HEK293T (cell line): Measurements from ENCODE around the gene NBEA.

Experiments used
- ARNT ChIP-seq: fragments of 450-650 bp; IDR thresholded peaks from 2 replicates; pipeline ENCODE4 v1.6.1; 2017; ENCODE audit warnings: mild to moderate bottlenecking
- BHLHE40 ChIP-seq: fragments of 450-650 bp; IDR thresholded peaks from 2 replicates; pipeline ENCODE4 v1.6.1; 2016; ENCODE audit warnings: mild to moderate bottlenecking, moderate library complexity, borderline replicate concordance
- ELF4 ChIP-seq: fragments of 450-650 bp; IDR thresholded peaks from 2 replicates; pipeline ENCODE4 v1.6.1; 2017; ENCODE audit warnings: antibody characterized with exemption
- FOXM1 ChIP-seq: fragments of 450-650 bp; IDR thresholded peaks from 2 replicates; pipeline ENCODE4 v1.6.1; 2017; ENCODE audit warnings: mild to moderate bottlenecking, borderline replicate concordance
- HDGF ChIP-seq: fragments of 450-650 bp; IDR thresholded peaks from 2 replicates; pipeline ENCODE4 v1.6.1; 2017; ENCODE audit warnings: antibody characterized with exemption, borderline replicate concordance
- L3MBTL2 ChIP-seq: fragments of 450-650 bp; conservative IDR thresholded peaks from 2 replicates; pipeline ENCODE4 v1.6.1; 2016; ENCODE audit warnings: mild to moderate bottlenecking
- SUZ12 ChIP-seq: fragments of 450-650 bp; IDR thresholded peaks from 2 replicates; pipeline ENCODE4 v1.6.1; 2016; ENCODE audit warnings: mild to moderate bottlenecking
- TARDBP ChIP-seq: fragments of 450-650 bp; IDR thresholded peaks from 2 replicates; pipeline ENCODE4 v1.6.1; 2016
- ZNF384 ChIP-seq: fragments of 450-650 bp; IDR thresholded peaks from 2 replicates; pipeline ENCODE4 v1.6.1; 2016
- TF ChIP-seq, protein P1 (sequence below): fragments of 450-650 bp; IDR thresholded peaks from 2 replicates; pipeline ENCODE4 v1.6.1; 2016

GRCh38 chr13:34894756-34895155, 47.3 kb upstream of the NBEA start:
- no peak for TF ChIP-seq ARNT
- TF ChIP-seq, protein P1, sequence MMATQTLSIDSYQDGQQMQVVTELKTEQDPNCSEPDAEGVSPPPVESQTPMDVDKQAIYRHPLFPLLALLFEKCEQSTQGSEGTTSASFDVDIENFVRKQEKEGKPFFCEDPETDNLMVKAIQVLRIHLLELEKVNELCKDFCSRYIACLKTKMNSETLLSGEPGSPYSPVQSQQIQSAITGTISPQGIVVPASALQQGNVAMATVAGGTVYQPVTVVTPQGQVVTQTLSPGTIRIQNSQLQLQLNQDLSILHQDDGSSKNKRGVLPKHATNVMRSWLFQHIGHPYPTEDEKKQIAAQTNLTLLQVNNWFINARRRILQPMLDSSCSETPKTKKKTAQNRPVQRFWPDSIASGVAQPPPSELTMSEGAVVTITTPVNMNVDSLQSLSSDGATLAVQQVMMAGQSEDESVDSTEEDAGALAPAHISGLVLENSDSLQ: no peak
- no peak for TF ChIP-seq HDGF
- no peak for TF ChIP-seq TARDBP
- no peak for TF ChIP-seq ELF4
- no peak for TF ChIP-seq FOXM1
- TF ChIP-seq BHLHE40: no peak
- TF ChIP-seq L3MBTL2: no peak
- TF ChIP-seq ZNF384: no peak
- no peak for TF ChIP-seq SUZ12
